Loucy (cell line): Measurements from ENCODE around the gene MTNR1A.

ENCODE experiments used
- H2AFZ ChIP-seq: fragments of 200-600 bp; sonication (generic); 2 replicates; pipeline ENCODE4 v1.6.0; 2016; ENCODE audit warnings: antibody characterized with exemption, mild to moderate bottlenecking, low read length, moderate library complexity
- H3F3A ChIP-seq: fragments of 200-600 bp; 2 replicates; pipeline ENCODE4 v1.6.0; 2016; ENCODE audit warnings: antibody characterized with exemption, low read depth, mild to moderate bottlenecking
- H3K27me3 ChIP-seq: fragments of 200-600 bp; sonication (generic); 2 replicates; pipeline ENCODE4 v1.6.1; 2014; ENCODE audit warnings: low read length, mild to moderate bottlenecking; ENCODE audit not compliant: insufficient read depth, poor library complexity, severe bottlenecking
- H3K36me3 ChIP-seq: fragments of 200-600 bp; sonication (generic); 2 replicates; pipeline ENCODE4 v1.6.1; 2016; ENCODE audit warnings: low read length; ENCODE audit not compliant: insufficient read depth
- H3K4me1 ChIP-seq: fragments of 200-600 bp; sonication (generic); 2 replicates; pipeline ENCODE4 v1.5.1; 2014; ENCODE audit warnings: low read length, mild to moderate bottlenecking; ENCODE audit not compliant: insufficient read depth, poor library complexity, severe bottlenecking
- H3K4me2 ChIP-seq: fragments of 200-600 bp; sonication (generic); 2 replicates; pipeline ENCODE4 v1.6.0; 2014; ENCODE audit warnings: antibody characterized with exemption, low read length, low read depth, mild to moderate bottlenecking; ENCODE audit not compliant: poor library complexity, severe bottlenecking
- H3K4me3 ChIP-seq: fragments of 200-600 bp; sonication (generic); 2 replicates; pipeline ENCODE4 v1.5.1; 2014; ENCODE audit warnings: low read length, mild to moderate bottlenecking, mixed read lengths; ENCODE audit not compliant: poor library complexity, severe bottlenecking
- H3K79me2 ChIP-seq: fragments of 200-600 bp; sonication (generic); 2 replicates; pipeline ENCODE4 v1.6.1; 2014; ENCODE audit warnings: low read length; ENCODE audit not compliant: insufficient read depth
- H3K9ac ChIP-seq: fragments of 200-600 bp; sonication (generic); 2 replicates; pipeline ENCODE4 v1.6.0; 2014; ENCODE audit warnings: mild to moderate bottlenecking, low read depth, low read length, moderate library complexity; ENCODE audit not compliant: poor library complexity, severe bottlenecking
- H3K9me2 ChIP-seq: fragments of 200-600 bp; sonication (generic); replicated peaks from 2 replicates; pipeline ENCODE4 v1.6.1; 2016; ENCODE audit warnings: low read depth, low read length, mixed read lengths
- H3K9me3 ChIP-seq: fragments of 200-600 bp; sonication (generic); 2 replicates; pipeline ENCODE4 v1.6.1; 2014; ENCODE audit warnings: mild to moderate bottlenecking, antibody characterized with exemption, low read length, low read depth; ENCODE audit not compliant: insufficient read depth
- H4K20me1 ChIP-seq: fragments of 200-600 bp; sonication (generic); 2 replicates; pipeline ENCODE4 v1.6.0; 2014; ENCODE audit warnings: antibody characterized with exemption, low read length, mild to moderate bottlenecking; ENCODE audit not compliant: insufficient read depth, poor library complexity, severe bottlenecking
- EZH2phosphoT487 ChIP-seq: fragments of 200-600 bp; IDR thresholded peaks from 2 replicates; pipeline ENCODE4 v1.6.1; 2018; ENCODE audit warnings: antibody characterized with exemption, mild to moderate bottlenecking, moderate library complexity, borderline replicate concordance
- TF ChIP-seq, protein P1 (sequence below): fragments of 200-600 bp; sonication (generic); conservative IDR thresholded peaks from 2 replicates; pipeline ENCODE4 v1.5.1; 2014; ENCODE audit warnings: mild to moderate bottlenecking, antibody characterized with exemption, low read length

The MTNR1A gene

DNA sequence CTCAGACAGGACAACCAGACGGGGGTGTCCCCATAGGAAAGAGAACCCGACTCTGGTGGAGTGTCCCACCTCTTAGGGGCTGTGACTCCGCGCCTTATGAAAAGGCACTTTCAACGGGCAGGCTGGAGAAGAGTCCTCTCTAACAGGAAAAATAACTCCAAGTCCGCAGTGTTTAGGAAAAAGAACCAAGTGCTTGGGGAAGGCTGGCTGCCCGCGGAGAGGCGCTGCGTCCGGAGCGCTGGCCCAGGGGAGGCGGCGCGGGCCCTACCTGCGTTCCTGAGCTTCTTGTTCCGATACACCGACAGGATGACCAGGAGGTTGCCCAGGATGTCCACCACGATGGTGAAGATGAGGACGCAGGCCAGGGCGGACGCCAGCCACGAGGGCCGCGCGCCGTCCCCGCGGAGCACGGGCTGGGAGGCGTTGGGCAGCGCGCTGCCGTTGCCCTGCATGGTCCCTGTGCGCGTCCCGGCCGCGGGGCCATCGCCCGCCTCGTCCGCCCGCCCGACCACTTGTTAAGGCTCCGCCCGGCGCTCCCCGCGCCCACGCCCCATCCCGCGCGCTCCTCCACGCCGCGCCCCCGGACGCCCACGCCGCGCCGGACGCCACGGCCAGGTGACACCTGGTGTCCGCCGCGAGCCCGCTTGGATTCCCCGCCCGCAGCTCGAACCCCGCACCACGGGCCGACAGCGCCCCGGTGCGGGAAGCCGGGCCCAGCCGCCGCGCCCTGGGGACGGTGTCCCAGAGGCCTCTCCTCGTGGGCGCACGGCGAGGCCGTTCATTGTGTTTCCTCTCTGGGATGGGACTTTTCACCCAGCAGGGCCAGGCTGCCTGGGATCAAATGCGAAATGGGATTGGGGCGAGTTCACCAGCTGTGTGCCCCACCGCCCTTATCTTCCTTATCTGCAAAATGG, at the start of gene MTNR1A:
Gene MTNR1A, minus strand, starts transcription at position 654 of the 914 bp plus-strand sequence. Its CDS starts 202 bp downstream, at position 452.
- Histone ChIP-seq H3K79me2 (no peaks in the 10 kb centered on the region), H3F3A (no peaks in the 10 kb centered on the region), H3K9me3 (no peaks in the 10 kb centered on the region), H3K4me2 (no peak within 1 kb of the TSS), H4K20me1 (no peaks in the 10 kb centered on the region), H2AFZ (no peak within 1 kb of the TSS), H3K4me1 (no peaks in the 10 kb centered on the region), H3K27me3 (no peaks in the 10 kb centered on the region), H3K4me3 (no peak within 1 kb of the TSS), H3K9me2 (no peaks in the 10 kb centered on the region), H3K36me3 (no peaks in the 10 kb centered on the region), H3K9ac (no peak within 1 kb of the TSS)
- TF ChIP-seq EZH2phosphoT487 = no peak
- TF ChIP-seq, protein P1, sequence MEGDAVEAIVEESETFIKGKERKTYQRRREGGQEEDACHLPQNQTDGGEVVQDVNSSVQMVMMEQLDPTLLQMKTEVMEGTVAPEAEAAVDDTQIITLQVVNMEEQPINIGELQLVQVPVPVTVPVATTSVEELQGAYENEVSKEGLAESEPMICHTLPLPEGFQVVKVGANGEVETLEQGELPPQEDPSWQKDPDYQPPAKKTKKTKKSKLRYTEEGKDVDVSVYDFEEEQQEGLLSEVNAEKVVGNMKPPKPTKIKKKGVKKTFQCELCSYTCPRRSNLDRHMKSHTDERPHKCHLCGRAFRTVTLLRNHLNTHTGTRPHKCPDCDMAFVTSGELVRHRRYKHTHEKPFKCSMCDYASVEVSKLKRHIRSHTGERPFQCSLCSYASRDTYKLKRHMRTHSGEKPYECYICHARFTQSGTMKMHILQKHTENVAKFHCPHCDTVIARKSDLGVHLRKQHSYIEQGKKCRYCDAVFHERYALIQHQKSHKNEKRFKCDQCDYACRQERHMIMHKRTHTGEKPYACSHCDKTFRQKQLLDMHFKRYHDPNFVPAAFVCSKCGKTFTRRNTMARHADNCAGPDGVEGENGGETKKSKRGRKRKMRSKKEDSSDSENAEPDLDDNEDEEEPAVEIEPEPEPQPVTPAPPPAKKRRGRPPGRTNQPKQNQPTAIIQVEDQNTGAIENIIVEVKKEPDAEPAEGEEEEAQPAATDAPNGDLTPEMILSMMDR = no peak

DNA sequence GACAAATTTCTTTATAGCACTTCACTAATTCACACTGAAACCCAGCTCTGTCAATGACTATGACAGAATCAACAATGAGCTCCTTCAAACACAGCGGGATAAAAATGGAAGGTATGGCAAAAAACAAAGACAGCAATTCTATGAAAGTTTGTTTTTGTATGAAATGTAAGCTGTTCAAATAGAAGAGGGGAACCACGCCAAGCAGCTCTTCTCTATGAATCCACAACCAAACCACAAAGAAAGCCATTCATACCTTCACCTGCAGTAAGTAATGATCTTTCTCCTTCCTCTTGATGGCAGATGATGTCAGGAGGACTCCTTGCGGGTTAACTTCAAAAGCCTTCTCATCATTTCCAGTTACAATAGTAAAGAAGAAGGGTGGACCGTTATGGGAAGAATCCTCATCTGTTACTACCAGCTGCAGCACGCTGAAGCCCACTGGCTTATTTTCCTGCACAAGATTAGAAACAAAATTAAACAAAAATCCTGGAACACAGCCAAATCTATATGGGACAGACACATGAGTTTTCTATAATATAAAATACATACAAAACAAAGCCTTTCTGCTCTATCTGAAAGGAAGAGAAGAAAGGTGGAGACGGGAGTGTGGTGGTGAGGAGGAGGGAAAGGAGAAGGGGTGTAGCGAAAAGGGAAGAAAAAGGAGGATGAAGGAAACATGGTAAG, 48.9 kb upstream of the MTNR1A start:
- no peaks in the 10 kb centered on the region; the same call in 1 of the 2 replicates for H3K9me3 ChIP-seq
- no peaks in the 10 kb centered on the region for H3K27me3 ChIP-seq
- H3K36me3 ChIP-seq = no peaks in the 10 kb centered on the region
- H3K9ac ChIP-seq = no peak overlapping the region
- H4K20me1 ChIP-seq = no peaks in the 10 kb centered on the region
- no peaks in the 10 kb centered on the region for H3K79me2 ChIP-seq
- no peak overlapping the region for H3K4me3 ChIP-seq
- H2AFZ ChIP-seq = no peak overlapping the region
- H3K9me2 ChIP-seq = no peaks in the 10 kb centered on the region
- H3F3A ChIP-seq = no peaks in the 10 kb centered on the region
- H3K4me1 ChIP-seq = no peaks in the 10 kb centered on the region
- no peak overlapping the region for H3K4me2 ChIP-seq
- TF ChIP-seq, protein P1 = no peak
- no peak for TF ChIP-seq EZH2phosphoT487

DNA sequence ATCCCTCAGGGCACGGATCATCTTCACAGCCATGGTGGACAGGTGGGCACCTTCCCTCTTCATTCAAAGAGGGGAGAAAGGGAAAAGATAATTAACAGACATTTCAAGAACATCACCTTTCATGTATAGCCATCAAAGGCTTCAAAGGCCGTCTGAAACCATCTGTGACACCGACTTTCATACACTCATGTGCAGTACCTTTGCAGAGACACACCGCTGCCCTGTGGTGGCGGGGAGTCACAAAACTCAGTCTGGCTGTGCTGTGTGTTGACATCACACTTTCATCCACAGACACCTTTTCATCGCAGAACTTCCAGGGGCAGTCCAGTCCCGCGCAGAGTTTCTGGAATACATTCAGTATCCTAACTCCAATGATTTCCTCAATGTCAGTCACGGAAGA, 47.6 kb upstream of the MTNR1A start:
- Histone ChIP-seq H4K20me1 (no peaks in the 10 kb centered on the region), H3K9me3 (no peaks in the 10 kb centered on the region; the same call in 1 of the 2 replicates), H3K4me3 (no peak overlapping the region), H3K4me2 (no peak overlapping the region), H3K4me1 (no peaks in the 10 kb centered on the region), H3K36me3 (no peaks in the 10 kb centered on the region), H3K9ac (no peak overlapping the region), H3K9me2 (no peaks in the 10 kb centered on the region), H2AFZ (no peak overlapping the region), H3K27me3 (no peaks in the 10 kb centered on the region), H3F3A (no peaks in the 10 kb centered on the region), H3K79me2 (no peaks in the 10 kb centered on the region)
- TF ChIP-seq, protein P1 = no peak
- no peak for TF ChIP-seq EZH2phosphoT487
